ENCODE measurements around the gene MSX2.

The MSX2 gene

GRCh38 chr5:174724484-174725260 is at the start of gene MSX2:
TSS of gene MSX2 (plus strand) at chr5:174724582. CDS start at chr5:174724660, 78 bp downstream.
- peak in 1 of 2 donors; percentile 21 for DNase-seq (ENCODE audit: low read depth in 2 of 2)

- DNase-seq (ENCODE audit: low read depth in 2 of 2): no peak
These were observed 49.3 kb upstream of the MSX2 start for GRCh38 chr5:174675110-174675509.

- DNase-seq (ENCODE audit: low read depth in 2 of 2): no peak
These were observed 48.5 kb upstream of the MSX2 start for GRCh38 chr5:174675916-174676315.

- DNase-seq (ENCODE audit: low read depth in 2 of 2): no peak
These were observed 46.3 kb upstream of the MSX2 start for GRCh38 chr5:174678107-174678506.

- DNase-seq (ENCODE audit: low read depth in 2 of 2): no peak
These were observed 43.3 kb upstream of the MSX2 start for GRCh38 chr5:174680901-174681565.

GRCh38 chr5:174687503-174687902 is 36.9 kb upstream of the MSX2 start:
- DNase-seq (ENCODE audit: low read depth in 2 of 2): no peak

GRCh38 chr5:174688441-174689354 is 35.7 kb upstream of the MSX2 start:
- DNase-seq (ENCODE audit: low read depth in 2 of 2): no peak

- DNase-seq (ENCODE audit: low read depth in 2 of 2): no peak
These were observed 34.1 kb upstream of the MSX2 start for GRCh38 chr5:174690271-174690670.

GRCh38 chr5:174692381-174692780 is 32.0 kb upstream of the MSX2 start:
- DNase-seq (ENCODE audit: low read depth in 2 of 2): no peak

GRCh38 chr5:174692982-174693422 is 31.4 kb upstream of the MSX2 start:
- no peak for DNase-seq (ENCODE audit: low read depth in 2 of 2)

- DNase-seq (ENCODE audit: low read depth in 2 of 2): no peak
These were observed 30.5 kb upstream of the MSX2 start for GRCh38 chr5:174693697-174694385.

GRCh38 chr5:174694611-174695010 is 29.8 kb upstream of the MSX2 start:
- no peak for DNase-seq (ENCODE audit: low read depth in 2 of 2)

- no peak for DNase-seq (ENCODE audit: low read depth in 2 of 2)
These were observed 26.2 kb upstream of the MSX2 start for GRCh38 chr5:174698156-174698555.

GRCh38 chr5:174699131-174699530 is 25.3 kb upstream of the MSX2 start:
- no peak for DNase-seq (ENCODE audit: low read depth in 2 of 2)

GRCh38 chr5:174706997-174707572 is 17.3 kb upstream of the MSX2 start:
- DNase-seq (ENCODE audit: low read depth in 2 of 2): no peak

GRCh38 chr5:174707671-174708070 is 16.7 kb upstream of the MSX2 start:
- DNase-seq (ENCODE audit: low read depth in 2 of 2): no peak

GRCh38 chr5:174708476-174709207 is 15.7 kb upstream of the MSX2 start:
- no peak for DNase-seq (ENCODE audit: low read depth in 2 of 2)

- no peak for DNase-seq (ENCODE audit: low read depth in 2 of 2)
These were observed 9.6 kb upstream of the MSX2 start for GRCh38 chr5:174714751-174715150.

- DNase-seq (ENCODE audit: low read depth in 2 of 2): no peak
These were observed 8.6 kb upstream of the MSX2 start for GRCh38 chr5:174715804-174716203.

- no peak for DNase-seq (ENCODE audit: low read depth in 2 of 2)
These were observed 6.4 kb upstream of the MSX2 start for GRCh38 chr5:174717826-174718455.

Measured in stimulated activated CD4-positive, alpha-beta T cell treated with anti-CD3 and anti-CD28 coated beads, Interleukin-15, amount 100 ng/mL, for 48 hours (primary cell).